Suprapubic skin (tissue), 4 donors: ENCODE measurements around the gene RIPOR2.

Experiments
- CTCF ChIP-seq, 2 donors: fragments of 200-600 bp in 1 of 2; fragments of 450-650 bp in 1 of 2; sonication (generic) in 1 of 2; IDR thresholded peaks; one replicate each; pipeline ENCODE4 v1.5.1; 2016 to 2019; ENCODE audit warnings: antibody characterized with exemption in 2 of 2, mild to moderate bottlenecking in 1 of 2, moderate library complexity in 1 of 2
- EP300 ChIP-seq: sonication (generic); formaldehyde crosslinking; IDR thresholded peaks from one replicate; pipeline ENCODE4 v1.6.1; 2017; ENCODE audit warnings: antibody characterized with exemption
- POLR2A ChIP-seq, 2 donors: fragments of 450-650 bp; IDR thresholded peaks; one replicate each; pipeline ENCODE4 v1.6.1; 2017; ENCODE audit warnings: antibody characterized with exemption in 2 of 2, mild to moderate bottlenecking in 2 of 2, moderate library complexity in 2 of 2
- POLR2AphosphoS5 ChIP-seq, 3 donors: sonication (generic); formaldehyde crosslinking; IDR thresholded peaks; one replicate each; pipeline ENCODE4 v1.6.1; 2017; ENCODE audit warnings: antibody characterized with exemption in 3 of 3

- no peak for TF ChIP-seq CTCF (IDR thresholded peaks at IDR 0.05)
- no peak for TF ChIP-seq EP300
- no peak for TF ChIP-seq POLR2AphosphoS5 (IDR thresholded peaks at IDR 0.05)
- TF ChIP-seq POLR2A (IDR thresholded peaks at IDR 0.05) = no peak
Observed at GRCh38 chr6:24893342-24893850, 42.4 kb downstream of the RIPOR2 start.
